Activated naive CD8-positive, alpha-beta T cell treated with anti-CD3 and anti-CD28 coated beads, Interleukin-2, amount 10 ng/mL, durations not matched to agents 7 days and 5 days (primary cell): ENCODE data around the gene RIMBP2. TPM values are rescaled to one million over a fixed set of nuclear protein-coding genes. Genes with fewer than 3 reads are reported as not detected.

Source experiments
- ATAC-seq: fragments of 150-1000 bp; cut with Tn5 transposase; one replicate; pipeline ENCODE4 v1.10.0; 2021; ENCODE audit warnings: low read depth, moderate library complexity
- POLR2A ChIA-PET: fragments of 350-600 bp; sonication (Branson Sonifier 250); formaldehyde crosslinking; loops from one replicate; lab custom pipeline; 2021; ENCODE audit warnings: antibody characterized with exemption; lab: Charles Lee
- DNase-seq: peaks from one replicate; pipeline ENCODE4 v3.0.0; 2021
- H3K27ac Mint-ChIP-seq: one replicate; pipeline ENCODE4 v1.8.0; 2022; ENCODE audit warnings: mild to moderate bottlenecking, mixed read lengths
- H3K27me3 Mint-ChIP-seq: one replicate; pipeline ENCODE4 v1.8.0; 2022; ENCODE audit warnings: mild to moderate bottlenecking, moderate library complexity, mixed read lengths
- H3K36me3 Mint-ChIP-seq: one replicate; pipeline ENCODE4 v1.8.0; 2021; ENCODE audit warnings: mild to moderate bottlenecking, mixed read lengths
- H3K4me1 Mint-ChIP-seq: one replicate; pipeline ENCODE4 v1.8.0; 2021; ENCODE audit warnings: mixed read lengths
- H3K4me3 Mint-ChIP-seq: one replicate; pipeline ENCODE4 v1.8.0; 2022; ENCODE audit warnings: mild to moderate bottlenecking, moderate library complexity, mixed read lengths
- H3K9me3 Mint-ChIP-seq: one replicate; pipeline ENCODE4 v1.8.0; 2021; ENCODE audit warnings: mixed read lengths
- total RNA-seq, 2 experiments: library from RNA; stranded (reverse); gene quantifications; one replicate each; pipeline ENCODE4 v1.2.3, GENCODE V29; 2021

The RIMBP2 gene
- total RNA-seq, 2 experiments from 2014 or later = not detected

- POLR2A ChIA-PET = no interaction called here
- no peaks in the 10 kb centered on the region for H3K27me3 Mint-ChIP-seq
- H3K36me3 Mint-ChIP-seq = no peaks in the 10 kb centered on the region
- H3K4me1 Mint-ChIP-seq = no peaks in the 10 kb centered on the region
- DNase-seq = no peak
- H3K27ac Mint-ChIP-seq = no peak overlapping the region
- no peaks in the 10 kb centered on the region for H3K9me3 Mint-ChIP-seq
- no peak for ATAC-seq
- no peak overlapping the region for H3K4me3 Mint-ChIP-seq
Observed at GRCh38 chr12:130529781-130530180, 186.3 kb downstream of the RIMBP2 start.

- no peak for ATAC-seq
- POLR2A ChIA-PET = no interaction called here
- no peaks in the 10 kb centered on the region for H3K27me3 Mint-ChIP-seq
Observed at GRCh38 chr12:130527239-130527638, 188.9 kb downstream of the RIMBP2 start.

GRCh38 chr12:130526813-130527212 lies 189.3 kb downstream of the RIMBP2 start:
- POLR2A ChIA-PET = no interaction called here
- Mint-ChIP-seq H3K4me3 (no peak overlapping the region), H3K36me3 (no peaks in the 10 kb centered on the region), H3K4me1 (no peaks in the 10 kb centered on the region), H3K27me3 (no peaks in the 10 kb centered on the region), H3K9me3 (no peaks in the 10 kb centered on the region), H3K27ac (no peak overlapping the region)
- DNase-seq = no peak
- no peak for ATAC-seq

More at GRCh38 chr12:130527239-130527638, 188.9 kb downstream of the RIMBP2 start:
- no peaks in the 10 kb centered on the region for H3K9me3 Mint-ChIP-seq
- no peak for DNase-seq
- no peak overlapping the region for H3K27ac Mint-ChIP-seq
- no peaks in the 10 kb centered on the region for H3K36me3 Mint-ChIP-seq
- H3K4me3 Mint-ChIP-seq = no peak overlapping the region
- H3K4me1 Mint-ChIP-seq = no peaks in the 10 kb centered on the region

GRCh38 chr12:130525384-130526172 lies 190.5 kb downstream of the RIMBP2 start:
- no peak overlapping the region for H3K27ac Mint-ChIP-seq
- DNase-seq (no peak), ATAC-seq (no peak)
- no peaks in the 10 kb centered on the region for H3K36me3 Mint-ChIP-seq
- no peaks in the 10 kb centered on the region for H3K4me1 Mint-ChIP-seq
- POLR2A ChIA-PET = no interaction called here
- no peaks in the 10 kb centered on the region for H3K9me3 Mint-ChIP-seq
- H3K27me3 Mint-ChIP-seq = no peaks in the 10 kb centered on the region
- no peak overlapping the region for H3K4me3 Mint-ChIP-seq

- no peaks in the 10 kb centered on the region for H3K36me3 Mint-ChIP-seq
- no peaks in the 10 kb centered on the region for H3K4me1 Mint-ChIP-seq
- no peaks in the 10 kb centered on the region for H3K27me3 Mint-ChIP-seq
- no peak overlapping the region for H3K4me3 Mint-ChIP-seq
- H3K27ac Mint-ChIP-seq = no peak overlapping the region
- POLR2A ChIA-PET = no interaction called here
- no peak for DNase-seq
- no peaks in the 10 kb centered on the region for H3K9me3 Mint-ChIP-seq
- no peak for ATAC-seq
Observed at GRCh38 chr12:130524759-130525158, 191.3 kb downstream of the RIMBP2 start.

- H3K9me3 Mint-ChIP-seq = no peaks in the 10 kb centered on the region
- no peak overlapping the region for H3K4me3 Mint-ChIP-seq
- no peak for DNase-seq
- H3K4me1 Mint-ChIP-seq = no peaks in the 10 kb centered on the region
- H3K27ac Mint-ChIP-seq = no peak overlapping the region
- POLR2A ChIA-PET = no interaction called here
- no peak for ATAC-seq
- no peaks in the 10 kb centered on the region for H3K36me3 Mint-ChIP-seq
- peaks cover 2% of the 10 kb centered on the region for H3K27me3 Mint-ChIP-seq
Observed at GRCh38 chr12:130523863-130524614, 192.1 kb downstream of the RIMBP2 start.

GRCh38 chr12:130523208-130523607 lies 192.9 kb downstream of the RIMBP2 start:
- ATAC-seq = no peak
- DNase-seq = no peak
- H3K4me1 Mint-ChIP-seq = no peaks in the 10 kb centered on the region
- H3K27ac Mint-ChIP-seq = no peak overlapping the region
- peaks cover 2% of the 10 kb centered on the region for H3K27me3 Mint-ChIP-seq
- H3K9me3 Mint-ChIP-seq = no peaks in the 10 kb centered on the region
- H3K4me3 Mint-ChIP-seq = no peak overlapping the region
- no peaks in the 10 kb centered on the region for H3K36me3 Mint-ChIP-seq
- POLR2A ChIA-PET = no interaction called here

GRCh38 chr12:130522244-130522834 lies 193.8 kb downstream of the RIMBP2 start:
- no peaks in the 10 kb centered on the region for H3K4me1 Mint-ChIP-seq
- POLR2A ChIA-PET = no interaction called here
- no peak for ATAC-seq
- H3K27me3 Mint-ChIP-seq = peaks cover 2% of the 10 kb centered on the region
- H3K9me3 Mint-ChIP-seq = no peaks in the 10 kb centered on the region
- H3K27ac Mint-ChIP-seq = no peak overlapping the region
- H3K4me3 Mint-ChIP-seq = no peak overlapping the region
- DNase-seq = no peak
- no peaks in the 10 kb centered on the region for H3K36me3 Mint-ChIP-seq

- no peaks in the 10 kb centered on the region for H3K36me3 Mint-ChIP-seq
- H3K9me3 Mint-ChIP-seq = no peaks in the 10 kb centered on the region
- DNase-seq (no peak), ATAC-seq (no peak)
- no peak overlapping the region for H3K4me3 Mint-ChIP-seq
- POLR2A ChIA-PET = no interaction called here
- peaks cover 2% of the 10 kb centered on the region for H3K27me3 Mint-ChIP-seq
- H3K27ac Mint-ChIP-seq = no peak overlapping the region
- no peaks in the 10 kb centered on the region for H3K4me1 Mint-ChIP-seq
Observed at GRCh38 chr12:130521375-130522124, 194.5 kb downstream of the RIMBP2 start.

GRCh38 chr12:130520784-130521183 lies 195.3 kb downstream of the RIMBP2 start:
- Mint-ChIP-seq H3K27ac (no peak overlapping the region), H3K36me3 (no peaks in the 10 kb centered on the region), H3K4me3 (no peak overlapping the region), H3K4me1 (no peaks in the 10 kb centered on the region), H3K27me3 (peaks cover 2% of the 10 kb centered on the region), H3K9me3 (no peaks in the 10 kb centered on the region)
- DNase-seq = no peak
- no peak for ATAC-seq
- POLR2A ChIA-PET = no interaction called here

GRCh38 chr12:130517588-130517987 lies 198.5 kb downstream of the RIMBP2 start:
- Mint-ChIP-seq H3K9me3 (no peaks in the 10 kb centered on the region), H3K36me3 (no peaks in the 10 kb centered on the region), H3K27me3 (peaks cover 2% of the 10 kb centered on the region), H3K4me3 (no peak overlapping the region), H3K27ac (no peak overlapping the region), H3K4me1 (no peaks in the 10 kb centered on the region)
- DNase-seq (no peak), ATAC-seq (no peak)
- POLR2A ChIA-PET = no interaction called here

- no peak overlapping the region for H3K27ac Mint-ChIP-seq
- no peaks in the 10 kb centered on the region for H3K4me1 Mint-ChIP-seq
- no peaks in the 10 kb centered on the region for H3K9me3 Mint-ChIP-seq
- no peak overlapping the region for H3K4me3 Mint-ChIP-seq
- no peaks in the 10 kb centered on the region for H3K27me3 Mint-ChIP-seq
- H3K36me3 Mint-ChIP-seq = no peaks in the 10 kb centered on the region
- DNase-seq (no peak), ATAC-seq (no peak)
- POLR2A ChIA-PET = no interaction called here
Observed at GRCh38 chr12:130514149-130514551, 201.9 kb downstream of the RIMBP2 start.

- Mint-ChIP-seq H3K4me3 (no peak overlapping the region), H3K27me3 (no peaks in the 10 kb centered on the region), H3K36me3 (no peaks in the 10 kb centered on the region), H3K9me3 (no peaks in the 10 kb centered on the region), H3K27ac (no peak overlapping the region), H3K4me1 (no peaks in the 10 kb centered on the region)
- POLR2A ChIA-PET = no interaction called here
- DNase-seq = no peak
- ATAC-seq = no peak
Observed at GRCh38 chr12:130513556-130513955, 202.5 kb downstream of the RIMBP2 start.
